ENCODE measurements around the gene NLRC5.

GRCh38 chr16:56965149-56966092 is 23.9 kb upstream of the NLRC5 start:
- no peak for TF ChIP-seq CTCF (IDR thresholded peaks at IDR 0.05)
- TF ChIP-seq POLR2AphosphoS5 (IDR thresholded peaks at IDR 0.05): no peak
